ENCODE data around the gene NPC1. TPM values are rescaled to one million over a fixed set of nuclear protein-coding genes. Genes with fewer than 3 reads are reported as not detected.
A peak's percentile ranks its signal among the peaks of the same experiment; 100 is the strongest.
"Not testable (repeated sequence)": the region's sequence is repeated elsewhere in the genome, so short reads cannot be mapped to it uniquely, and the experiment has no call there.

NPC1 gene
- polyA plus RNA-seq, 2 donors, result 19.9 to 27.3 TPM

DNA sequence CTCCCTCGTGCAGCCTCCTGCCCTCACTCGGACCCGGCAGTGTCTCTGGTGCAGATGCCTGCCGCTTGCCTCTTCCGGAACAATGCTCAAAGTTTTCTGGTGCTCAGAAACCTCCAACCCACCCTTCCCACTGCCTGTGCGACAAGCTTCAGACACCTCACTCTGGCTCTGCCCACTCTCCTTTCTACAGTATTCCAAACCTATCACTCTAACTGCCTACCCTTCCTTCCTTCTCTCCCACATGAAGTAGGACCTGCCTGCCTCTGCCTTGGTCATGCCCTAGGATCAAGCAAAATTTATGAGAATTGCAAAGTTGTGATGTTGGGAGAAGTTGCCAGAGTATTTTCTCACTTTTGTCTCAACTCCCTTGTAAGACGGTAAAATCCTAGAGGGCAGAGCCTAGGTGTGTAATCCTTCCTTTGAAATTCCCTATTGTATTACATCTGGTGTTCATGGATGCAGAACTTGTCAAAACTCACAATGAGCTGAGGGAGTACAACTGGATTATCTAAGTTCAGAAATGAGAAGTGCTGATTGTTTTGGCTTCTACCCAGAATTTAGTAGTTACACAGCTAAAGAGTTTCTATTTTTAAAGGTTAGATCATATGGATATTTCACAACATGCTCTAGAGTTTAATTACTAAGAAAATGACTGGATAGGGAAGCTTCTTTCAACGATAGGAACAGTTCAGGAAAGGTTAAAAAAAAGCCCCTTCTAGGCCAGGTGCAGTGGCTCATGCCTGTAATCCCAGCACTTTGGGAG lies 7.2 kb downstream of the NPC1 start:
- Histone ChIP-seq H3K4me3 (ENCODE audit: low read depth in 1 of 2, low read length in 2 of 2) (no peak overlapping the region), H3K36me3 (ENCODE audit: control insufficient read depth in 2 of 2, insufficient read depth in 2 of 2, low read length in 1 of 2) (peaks cover 0 to 5% of the 10 kb centered on the region in 2 donors), H3K9me3 (ENCODE audit: control insufficient read depth in 2 of 2, insufficient read depth in 1 of 2, low read depth in 1 of 2, low read length in 1 of 2) (no peaks in the 10 kb centered on the region), H3K4me1 (ENCODE audit: control insufficient read depth in 2 of 2, insufficient read depth in 2 of 2, low read length in 1 of 2) (peaks cover 4 to 20% of the 10 kb centered on the region in 2 donors), H3K27ac (ENCODE audit: low read depth in 2 of 2, low read length in 1 of 2) (peak overlapping the region; percentile 22 to 77), H3K27me3 (ENCODE audit: control insufficient read depth in 1 of 2, insufficient read depth in 2 of 2, low read length in 2 of 2) (no peaks in the 10 kb centered on the region)
- WGBS, 2 donors, result 79 to 80% methylated on average over 8 of the region's 8 CpGs

GRCh38 chr18:23578067-23578701 lies 8.1 kb downstream of the NPC1 start:
- no peak overlapping the region for H3K27ac ChIP-seq (ENCODE audit: low read depth in 2 of 2, low read length in 1 of 2)
- peaks cover 2 to 20% of the 10 kb centered on the region in 2 donors for H3K4me1 ChIP-seq (ENCODE audit: control insufficient read depth in 2 of 2, insufficient read depth in 2 of 2, low read length in 1 of 2)
- no peaks in the 10 kb centered on the region for H3K27me3 ChIP-seq (ENCODE audit: control insufficient read depth in 1 of 2, insufficient read depth in 2 of 2, low read length in 2 of 2)
- peaks cover 2 to 5% of the 10 kb centered on the region in 2 donors for H3K36me3 ChIP-seq (ENCODE audit: control insufficient read depth in 2 of 2, insufficient read depth in 2 of 2, low read length in 1 of 2)
- H3K9me3 ChIP-seq (ENCODE audit: control insufficient read depth in 2 of 2, insufficient read depth in 1 of 2, low read depth in 1 of 2, low read length in 1 of 2), result no peaks in the 10 kb centered on the region
- no peak overlapping the region for H3K4me3 ChIP-seq (ENCODE audit: low read depth in 1 of 2, low read length in 2 of 2)
- 90 to 95% methylated on average over 6 of the region's 6 CpGs for WGBS, 2 donors

DNA sequence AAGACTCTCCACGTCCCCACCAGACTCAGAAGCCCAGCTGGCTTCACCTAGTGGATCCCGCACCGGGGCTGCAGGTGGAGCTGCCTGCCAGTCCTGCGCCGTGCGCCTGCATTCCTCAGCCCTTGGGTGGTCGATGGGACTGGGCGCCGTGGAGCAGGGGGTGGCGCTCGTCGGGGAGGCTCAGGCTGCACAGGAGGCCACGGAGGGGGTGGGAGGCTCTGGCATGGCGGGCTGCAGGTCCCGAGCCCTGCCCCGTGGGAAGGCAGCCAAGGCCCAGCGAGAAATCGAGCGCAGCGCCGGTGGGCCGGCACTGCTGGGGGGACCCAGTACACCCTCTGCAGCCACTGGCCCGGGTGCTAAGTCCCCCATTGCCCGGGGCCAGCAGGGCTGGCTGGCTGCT lies 8.8 kb downstream of the NPC1 start:
- 97% methylated on average over 18 to 24 of the region's 24 CpGs for WGBS, 2 donors
- not testable (repeated sequence) for H3K36me3 ChIP-seq (ENCODE audit: control insufficient read depth in 2 of 2, insufficient read depth in 2 of 2, low read length in 1 of 2); H3K4me3 ChIP-seq (ENCODE audit: low read depth in 1 of 2, low read length in 2 of 2); H3K27ac ChIP-seq (ENCODE audit: low read depth in 2 of 2, low read length in 1 of 2); H3K27me3 ChIP-seq (ENCODE audit: control insufficient read depth in 1 of 2, insufficient read depth in 2 of 2, low read length in 2 of 2); H3K9me3 ChIP-seq (ENCODE audit: control insufficient read depth in 2 of 2, insufficient read depth in 1 of 2, low read depth in 1 of 2, low read length in 1 of 2)
- H3K4me1 ChIP-seq (ENCODE audit: control insufficient read depth in 2 of 2, insufficient read depth in 2 of 2, low read length in 1 of 2), result peaks cover 2 to 20% of the 10 kb centered on the region in 2 donors

DNA sequence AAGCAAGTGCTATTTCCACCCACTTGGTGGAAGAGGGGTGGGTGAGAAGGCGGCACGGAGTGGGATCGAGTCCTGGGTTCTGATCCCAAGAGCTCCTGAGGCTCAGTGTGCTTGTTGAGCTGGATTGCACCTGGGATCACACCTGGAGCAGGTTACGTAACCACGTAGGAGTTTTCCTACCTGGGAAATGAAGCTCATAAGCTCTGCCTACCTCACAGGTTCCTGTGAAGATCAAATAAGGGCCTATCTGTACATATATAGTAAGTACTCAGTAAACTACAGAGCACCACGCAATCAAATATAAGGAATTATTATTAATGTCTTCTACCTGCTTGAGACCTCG lies 11.0 kb downstream of the NPC1 start:
- Histone ChIP-seq H3K36me3 (ENCODE audit: control insufficient read depth in 2 of 2, insufficient read depth in 2 of 2, low read length in 1 of 2) (peaks cover 9 to 11% of the 10 kb centered on the region in 2 donors), H3K27ac (ENCODE audit: low read depth in 2 of 2, low read length in 1 of 2) (peak overlapping the region; percentile 11 to 42), H3K4me1 (ENCODE audit: control insufficient read depth in 2 of 2, insufficient read depth in 2 of 2, low read length in 1 of 2) (peaks cover 2 to 15% of the 10 kb centered on the region in 2 donors), H3K4me3 (ENCODE audit: low read depth in 1 of 2, low read length in 2 of 2) (no peak overlapping the region), H3K9me3 (ENCODE audit: control insufficient read depth in 2 of 2, insufficient read depth in 1 of 2, low read depth in 1 of 2, low read length in 1 of 2) (no peaks in the 10 kb centered on the region), H3K27me3 (ENCODE audit: control insufficient read depth in 1 of 2, insufficient read depth in 2 of 2, low read length in 2 of 2) (no peaks in the 10 kb centered on the region)
- WGBS, 2 donors, result 91 to 92% methylated on average over 7 of the region's 7 CpGs

GRCh38 chr18:23574611-23575308 lies 11.5 kb downstream of the NPC1 start:
- Histone ChIP-seq H3K27ac (ENCODE audit: low read depth in 2 of 2, low read length in 1 of 2) (peak overlapping the region; percentile 65 to 76), H3K4me1 (ENCODE audit: control insufficient read depth in 2 of 2, insufficient read depth in 2 of 2, low read length in 1 of 2) (peaks cover 2 to 15% of the 10 kb centered on the region in 2 donors), H3K36me3 (ENCODE audit: control insufficient read depth in 2 of 2, insufficient read depth in 2 of 2, low read length in 1 of 2) (peaks cover 9 to 11% of the 10 kb centered on the region in 2 donors), H3K4me3 (ENCODE audit: low read depth in 1 of 2, low read length in 2 of 2) (no peak overlapping the region), H3K9me3 (ENCODE audit: control insufficient read depth in 2 of 2, insufficient read depth in 1 of 2, low read depth in 1 of 2, low read length in 1 of 2) (no peaks in the 10 kb centered on the region), H3K27me3 (ENCODE audit: control insufficient read depth in 1 of 2, insufficient read depth in 2 of 2, low read length in 2 of 2) (no peaks in the 10 kb centered on the region)
- WGBS, 2 donors, result 62 to 71% methylated on average over 5 of the region's 5 CpGs

GRCh38 chr18:23573626-23574431 lies 12.5 kb downstream of the NPC1 start:
- no peaks in the 10 kb centered on the region for H3K9me3 ChIP-seq (ENCODE audit: control insufficient read depth in 2 of 2, insufficient read depth in 1 of 2, low read depth in 1 of 2, low read length in 1 of 2)
- WGBS, 2 donors, result 57 to 58% methylated on average over 6 of the region's 6 CpGs
- peaks cover 2 to 13% of the 10 kb centered on the region in 2 donors for H3K4me1 ChIP-seq (ENCODE audit: control insufficient read depth in 2 of 2, insufficient read depth in 2 of 2, low read length in 1 of 2)
- peaks cover 9 to 11% of the 10 kb centered on the region in 2 donors for H3K36me3 ChIP-seq (ENCODE audit: control insufficient read depth in 2 of 2, insufficient read depth in 2 of 2, low read length in 1 of 2)
- H3K27me3 ChIP-seq (ENCODE audit: control insufficient read depth in 1 of 2, insufficient read depth in 2 of 2, low read length in 2 of 2), result no peaks in the 10 kb centered on the region
- peak overlapping the region; percentile 71 to 76 for H3K27ac ChIP-seq (ENCODE audit: low read depth in 2 of 2, low read length in 1 of 2)
- H3K4me3 ChIP-seq (ENCODE audit: low read depth in 1 of 2, low read length in 2 of 2), result no peak overlapping the region

DNA sequence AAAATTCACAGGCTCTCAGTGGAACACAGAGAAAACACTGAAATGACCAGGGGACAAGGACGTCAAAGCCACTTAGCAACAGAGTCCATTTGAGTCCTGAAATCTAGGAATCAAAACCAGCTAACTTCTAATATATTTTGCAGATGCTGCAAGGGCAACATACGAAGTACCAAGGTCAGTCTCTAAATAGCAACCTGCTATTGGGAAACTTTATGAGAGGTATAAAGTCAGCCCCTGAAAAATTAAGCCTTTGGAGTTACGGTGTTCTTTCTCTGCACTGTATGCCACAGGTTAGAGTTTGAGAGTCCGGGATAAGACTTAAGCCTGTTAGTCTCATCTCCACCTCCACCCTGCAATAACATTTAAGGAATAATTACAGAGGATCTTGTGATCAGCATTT lies 13.3 kb downstream of the NPC1 start:
- Histone ChIP-seq H3K9me3 (ENCODE audit: control insufficient read depth in 2 of 2, insufficient read depth in 1 of 2, low read depth in 1 of 2, low read length in 1 of 2) (no peaks in the 10 kb centered on the region), H3K27ac (ENCODE audit: low read depth in 2 of 2, low read length in 1 of 2) (no peak overlapping the region), H3K4me1 (ENCODE audit: control insufficient read depth in 2 of 2, insufficient read depth in 2 of 2, low read length in 1 of 2) (peaks cover 0 to 9% of the 10 kb centered on the region in 2 donors), H3K36me3 (ENCODE audit: control insufficient read depth in 2 of 2, insufficient read depth in 2 of 2, low read length in 1 of 2) (peaks cover 9 to 11% of the 10 kb centered on the region in 2 donors), H3K27me3 (ENCODE audit: control insufficient read depth in 1 of 2, insufficient read depth in 2 of 2, low read length in 2 of 2) (no peaks in the 10 kb centered on the region), H3K4me3 (ENCODE audit: low read depth in 1 of 2, low read length in 2 of 2) (no peak overlapping the region)
- 84 to 89% methylated on average over 4 of the region's 4 CpGs for WGBS, 2 donors

- 85 to 86% methylated on average over 5 of the region's 5 CpGs for WGBS, 2 donors
- H3K4me3 ChIP-seq (ENCODE audit: low read depth in 1 of 2, low read length in 2 of 2), result no peak overlapping the region
- peaks cover 0 to 9% of the 10 kb centered on the region in 2 donors for H3K4me1 ChIP-seq (ENCODE audit: control insufficient read depth in 2 of 2, insufficient read depth in 2 of 2, low read length in 1 of 2)
- H3K9me3 ChIP-seq (ENCODE audit: control insufficient read depth in 2 of 2, insufficient read depth in 1 of 2, low read depth in 1 of 2, low read length in 1 of 2), result no peaks in the 10 kb centered on the region
- H3K36me3 ChIP-seq (ENCODE audit: control insufficient read depth in 2 of 2, insufficient read depth in 2 of 2, low read length in 1 of 2), result peaks cover 9 to 11% of the 10 kb centered on the region in 2 donors
- H3K27me3 ChIP-seq (ENCODE audit: control insufficient read depth in 1 of 2, insufficient read depth in 2 of 2, low read length in 2 of 2), result no peaks in the 10 kb centered on the region
- H3K27ac ChIP-seq (ENCODE audit: low read depth in 2 of 2, low read length in 1 of 2), result no peak overlapping the region
Observed at GRCh38 chr18:23572570-23572969, 13.7 kb downstream of the NPC1 start.

- Histone ChIP-seq H3K36me3 (ENCODE audit: control insufficient read depth in 2 of 2, insufficient read depth in 2 of 2, low read length in 1 of 2) (peaks cover 9 to 11% of the 10 kb centered on the region in 2 donors), H3K9me3 (ENCODE audit: control insufficient read depth in 2 of 2, insufficient read depth in 1 of 2, low read depth in 1 of 2, low read length in 1 of 2) (no peaks in the 10 kb centered on the region), H3K27ac (ENCODE audit: low read depth in 2 of 2, low read length in 1 of 2) (no peak overlapping the region), H3K4me1 (ENCODE audit: control insufficient read depth in 2 of 2, insufficient read depth in 2 of 2, low read length in 1 of 2) (peaks cover 0 to 9% of the 10 kb centered on the region in 2 donors), H3K27me3 (ENCODE audit: control insufficient read depth in 1 of 2, insufficient read depth in 2 of 2, low read length in 2 of 2) (no peaks in the 10 kb centered on the region), H3K4me3 (ENCODE audit: low read depth in 1 of 2, low read length in 2 of 2) (no peak overlapping the region)
- WGBS, 2 donors, result 68 to 81% methylated on average over 2 of the region's 2 CpGs
Observed at GRCh38 chr18:23572012-23572411, 14.3 kb downstream of the NPC1 start.

All from esophagus (tissue), 2 donors.